ENCODE data around the gene TNFAIP8L3.
"Not testable (repeated sequence)": the region's sequence is repeated elsewhere in the genome, so short reads cannot be mapped to it uniquely, and the experiment has no call there.

TNFAIP8L3 gene

DNA sequence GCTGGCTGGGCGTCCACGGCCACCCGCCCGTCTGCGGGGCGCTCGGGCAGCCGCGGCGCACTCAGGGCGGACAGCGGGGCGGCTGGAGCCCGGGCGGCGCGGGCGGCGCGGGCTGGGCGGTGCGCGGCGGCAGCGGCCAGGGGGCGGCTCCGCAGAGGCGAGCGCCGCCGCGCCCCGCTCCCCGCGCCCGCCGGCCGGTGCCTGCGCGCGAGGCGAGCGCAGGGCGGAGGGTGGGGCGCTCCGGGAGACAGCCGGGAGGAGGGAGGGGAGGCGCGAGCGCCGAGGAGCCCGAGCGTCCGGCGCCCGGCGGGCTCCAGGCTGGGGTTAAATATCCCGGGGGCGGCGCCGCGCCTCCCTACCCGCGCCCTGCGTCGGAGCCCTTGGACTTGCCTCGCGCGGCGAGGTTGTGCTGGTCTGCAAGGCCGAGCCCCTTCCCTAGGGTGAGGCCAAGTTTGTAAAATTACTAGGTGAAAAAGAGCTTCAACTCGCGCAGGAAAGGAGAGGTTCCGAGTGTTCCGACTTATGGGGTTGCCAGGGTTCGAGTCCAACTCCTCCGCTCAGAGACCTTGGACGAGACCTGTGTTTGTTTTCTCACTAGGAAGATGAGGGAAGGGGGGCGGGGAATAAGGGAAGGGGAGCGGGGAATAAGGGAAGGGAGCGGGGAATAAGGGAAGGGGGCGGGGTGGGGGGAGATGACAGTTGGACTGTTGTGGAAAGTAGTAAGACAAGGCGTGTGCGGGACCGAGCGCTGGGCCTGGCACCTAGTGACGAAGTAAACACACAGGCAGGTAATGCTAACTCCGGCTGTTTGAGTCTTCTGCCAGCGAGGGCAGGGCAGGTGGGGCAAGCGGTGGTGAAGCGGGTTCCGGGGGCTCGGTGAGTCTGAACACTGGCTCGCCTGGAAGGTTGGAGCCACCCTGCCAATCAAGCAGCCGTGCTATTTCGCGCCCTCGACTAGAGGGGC lies at the start of gene TNFAIP8L3:
Gene TNFAIP8L3 (minus strand): TSS at position 301 of the 964 bp plus-strand sequence. CDS start 311 bp downstream, outside the sequence.
- no peak for DNase-seq (ENCODE audit: low spot score)

DNA sequence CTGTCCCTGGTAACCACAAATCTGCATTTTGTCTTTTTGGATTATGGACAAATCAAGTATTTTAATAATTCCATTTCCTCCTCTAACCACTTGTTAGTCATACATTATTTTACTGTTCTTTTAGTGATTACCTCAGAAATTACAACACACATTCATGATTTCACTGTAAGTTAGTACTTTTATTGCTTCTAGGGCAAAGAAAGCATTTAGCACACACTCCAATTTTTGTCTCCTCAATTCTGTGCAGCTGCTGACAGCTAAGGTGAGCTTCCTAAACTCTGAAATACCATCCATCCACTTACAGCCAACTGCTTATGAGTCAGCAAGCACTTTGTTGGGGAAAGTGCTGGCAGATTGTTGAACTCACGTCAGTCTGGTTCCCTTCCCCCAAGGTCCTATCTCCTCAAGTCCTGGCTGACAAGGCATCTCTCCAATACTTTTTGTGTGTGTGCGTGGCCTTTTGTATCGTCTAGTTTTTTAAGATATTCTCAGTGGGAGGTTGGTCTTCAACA lies 49.4 kb upstream of the TNFAIP8L3 start:
- no peak for DNase-seq (ENCODE audit: low spot score)

DNA sequence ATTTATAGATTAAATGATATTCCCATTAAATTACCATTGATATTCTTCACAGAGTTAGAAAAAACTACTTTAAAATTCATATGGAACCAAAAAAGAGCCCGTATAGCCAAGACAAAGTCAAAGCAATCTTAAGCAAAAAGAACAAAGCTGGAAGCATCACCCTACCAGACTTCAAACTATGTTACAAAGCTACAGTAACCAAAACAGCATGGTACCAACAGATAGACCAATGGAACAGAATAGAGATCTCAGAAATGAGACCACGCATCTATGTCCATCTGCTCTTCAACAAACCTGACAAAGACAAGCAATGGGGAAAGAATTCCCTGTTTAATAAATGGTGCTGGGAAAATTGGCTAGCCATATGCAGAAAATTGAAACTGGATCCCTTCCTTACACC lies 45.6 kb upstream of the TNFAIP8L3 start:
- DNase-seq (ENCODE audit: low spot score): not testable (repeated sequence)

DNA sequence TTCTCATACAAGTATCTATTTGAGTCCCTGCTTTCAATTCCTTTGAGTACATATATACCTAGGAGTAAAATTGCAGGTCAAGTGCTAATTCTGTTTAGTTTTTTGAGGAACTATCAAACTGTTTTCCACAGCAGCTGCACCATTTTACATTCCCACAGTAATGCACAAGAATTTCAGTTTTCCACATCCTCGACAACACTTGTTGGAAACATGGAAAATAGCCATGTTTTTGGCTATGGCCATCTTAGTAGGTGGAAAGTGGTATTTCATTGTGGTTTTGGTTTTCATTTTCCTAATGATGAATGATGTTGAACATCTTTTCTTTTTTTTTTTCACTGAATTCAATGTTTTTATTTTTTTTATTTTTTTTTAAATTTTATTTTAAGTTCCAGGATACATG lies 44.4 kb upstream of the TNFAIP8L3 start:
- DNase-seq (ENCODE audit: low spot score): no peak

- no peak for DNase-seq (ENCODE audit: low spot score)
Measured at GRCh38 chr15:51137880-51138430, 43.2 kb upstream of the TNFAIP8L3 start.

GRCh38 chr15:51137024-51137423 lies 42.3 kb upstream of the TNFAIP8L3 start:
- no peak for DNase-seq (ENCODE audit: low spot score)

DNA sequence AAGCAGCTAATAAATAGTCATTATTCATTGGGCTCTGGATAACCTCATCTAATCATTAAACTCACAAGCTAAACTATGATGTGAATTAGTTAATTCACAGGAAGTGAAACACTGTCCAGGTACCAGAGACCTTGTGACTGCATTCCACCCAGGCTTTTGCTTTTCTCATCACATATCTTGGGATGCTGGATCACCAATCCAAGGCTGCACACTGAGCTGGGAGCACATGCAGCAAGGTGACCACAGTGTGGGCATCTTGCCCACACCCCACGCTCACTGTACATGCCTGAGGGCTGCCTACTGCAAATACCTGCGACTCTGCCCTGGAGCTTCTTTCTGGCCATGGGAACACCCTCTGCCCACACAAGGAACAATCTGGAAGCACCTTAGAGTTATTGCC lies 40.6 kb upstream of the TNFAIP8L3 start:
- DNase-seq (ENCODE audit: low spot score): no peak

- no peak for DNase-seq (ENCODE audit: low spot score)
Measured at GRCh38 chr15:51134416-51135199, 39.9 kb upstream of the TNFAIP8L3 start.

DNA sequence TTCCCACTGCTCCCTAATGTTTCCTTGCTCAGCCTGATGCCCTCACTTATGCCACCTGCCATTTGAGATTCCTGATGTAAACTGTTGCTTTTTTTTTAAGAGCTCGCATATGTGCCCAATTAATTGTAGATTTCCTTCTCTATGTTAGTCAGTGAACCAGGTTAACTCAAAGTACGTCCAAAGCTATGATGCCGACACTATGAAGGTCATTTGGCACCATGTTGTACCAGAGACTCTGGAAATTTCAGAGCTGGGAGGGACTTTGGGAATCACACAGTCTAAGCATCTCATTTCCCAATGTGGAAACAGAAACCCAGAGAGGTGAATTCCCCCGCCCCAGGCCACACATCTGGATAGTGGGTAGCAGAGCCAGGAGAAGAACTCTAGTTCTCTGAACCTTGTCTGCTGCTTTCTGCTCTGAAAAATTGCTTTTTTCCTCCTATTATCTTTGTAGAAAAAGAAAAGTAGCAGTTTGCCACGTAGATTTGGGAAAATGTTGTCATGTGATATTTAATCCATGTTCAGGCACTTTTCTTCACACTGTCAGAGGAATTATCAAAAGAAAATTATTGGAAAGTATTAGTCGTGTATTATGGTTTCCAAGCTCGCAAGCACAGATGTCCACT lies 38.5 kb upstream of the TNFAIP8L3 start:
- DNase-seq (ENCODE audit: low spot score): no peak

GRCh38 chr15:51132384-51133139 lies 37.9 kb upstream of the TNFAIP8L3 start:
- DNase-seq (ENCODE audit: low spot score): peak; percentile 81

- no peak for DNase-seq (ENCODE audit: low spot score)
Measured at GRCh38 chr15:51131596-51132290, 37.0 kb upstream of the TNFAIP8L3 start.

- no peak for DNase-seq (ENCODE audit: low spot score)
Measured at GRCh38 chr15:51130344-51130743, 35.6 kb upstream of the TNFAIP8L3 start.

DNA sequence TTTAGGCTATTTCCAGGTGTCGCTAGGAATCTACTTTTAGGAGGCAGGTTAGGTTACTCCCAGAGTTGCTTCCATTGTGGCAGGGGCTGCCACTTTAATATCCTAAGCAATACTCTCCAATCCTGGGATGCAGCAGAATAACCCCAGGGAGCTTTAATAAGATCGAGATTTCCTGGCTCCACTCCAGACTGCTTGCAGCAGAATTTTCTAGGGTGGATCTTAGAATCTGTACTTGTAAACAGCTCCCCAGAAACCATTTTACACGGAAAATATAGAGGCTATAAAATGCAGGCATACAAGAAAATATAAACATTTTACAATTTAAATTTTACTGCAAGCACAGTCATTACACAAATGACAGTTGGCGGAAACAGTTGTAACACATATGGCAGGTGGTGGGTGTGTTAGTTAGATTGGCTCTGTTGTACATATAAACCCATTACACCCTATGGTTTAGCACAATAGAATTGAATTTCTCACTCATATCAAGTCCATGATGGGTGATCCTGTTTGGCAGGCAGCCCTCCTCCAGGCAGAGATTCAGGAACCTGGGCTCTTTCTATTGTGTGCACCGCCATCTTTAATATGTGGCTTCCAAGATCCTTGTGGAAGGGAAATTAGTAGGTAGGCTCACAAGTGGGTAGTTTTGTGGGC lies 35.0 kb upstream of the TNFAIP8L3 start:
- DNase-seq (ENCODE audit: low spot score): no peak

DNA sequence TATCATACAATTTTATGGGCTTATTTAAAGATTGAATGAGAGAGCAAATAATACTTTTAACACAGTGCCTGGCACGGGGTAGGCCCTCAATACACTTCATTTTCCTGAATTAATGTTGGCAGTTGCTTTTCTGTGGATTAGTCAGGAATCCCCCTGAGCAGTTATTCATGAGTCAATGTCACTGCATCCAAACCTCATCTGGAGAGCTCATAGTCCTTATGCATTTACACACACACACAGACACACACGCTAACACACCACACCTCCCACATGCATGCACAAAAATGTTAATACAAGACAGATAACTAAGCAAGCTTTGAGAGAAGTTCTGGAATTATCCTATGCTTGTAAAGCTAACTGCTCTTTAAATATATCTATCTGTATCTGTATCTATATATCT lies 34.0 kb upstream of the TNFAIP8L3 start:
- no peak for DNase-seq (ENCODE audit: low spot score)

GRCh38 chr15:51126842-51127241 lies 32.1 kb upstream of the TNFAIP8L3 start:
- peak; percentile 27 for DNase-seq (ENCODE audit: low spot score)

- not testable (repeated sequence) for DNase-seq (ENCODE audit: low spot score)
Measured at GRCh38 chr15:51123002-51123401, 28.3 kb upstream of the TNFAIP8L3 start.

DNA sequence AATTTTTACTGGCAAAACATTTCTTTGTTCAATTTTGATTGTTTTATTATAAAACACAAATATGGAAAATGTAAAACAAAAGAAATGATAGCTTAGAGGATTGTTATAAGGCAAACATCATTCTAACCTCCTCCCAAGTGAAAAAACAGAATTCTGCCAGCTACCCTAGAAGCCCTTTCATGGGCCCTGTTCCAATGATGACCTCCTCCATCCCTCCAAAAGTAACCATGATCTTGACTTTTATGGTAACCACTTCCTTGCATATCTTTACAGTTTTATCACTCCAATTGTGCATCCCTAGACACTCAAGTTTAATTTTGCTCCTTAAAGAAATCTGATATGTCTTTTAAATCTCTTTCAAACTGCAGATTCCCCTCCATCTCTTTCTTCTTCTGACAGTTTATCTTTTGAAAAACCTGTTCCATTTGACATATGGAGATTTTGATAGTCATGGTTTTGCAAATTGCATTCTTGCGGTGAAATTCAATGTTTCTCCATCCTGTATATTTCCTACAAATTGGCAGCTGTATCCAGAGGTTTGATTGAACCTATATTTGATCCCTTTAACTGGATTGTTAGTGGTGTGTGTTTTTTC lies 27.0 kb upstream of the TNFAIP8L3 start:
- DNase-seq (ENCODE audit: low spot score): no peak

- DNase-seq (ENCODE audit: low spot score): no peak
Measured at GRCh38 chr15:51121118-51121517, 26.4 kb upstream of the TNFAIP8L3 start.

- DNase-seq (ENCODE audit: low spot score): no peak
Measured at GRCh38 chr15:51119120-51119519, 24.4 kb upstream of the TNFAIP8L3 start.

DNA sequence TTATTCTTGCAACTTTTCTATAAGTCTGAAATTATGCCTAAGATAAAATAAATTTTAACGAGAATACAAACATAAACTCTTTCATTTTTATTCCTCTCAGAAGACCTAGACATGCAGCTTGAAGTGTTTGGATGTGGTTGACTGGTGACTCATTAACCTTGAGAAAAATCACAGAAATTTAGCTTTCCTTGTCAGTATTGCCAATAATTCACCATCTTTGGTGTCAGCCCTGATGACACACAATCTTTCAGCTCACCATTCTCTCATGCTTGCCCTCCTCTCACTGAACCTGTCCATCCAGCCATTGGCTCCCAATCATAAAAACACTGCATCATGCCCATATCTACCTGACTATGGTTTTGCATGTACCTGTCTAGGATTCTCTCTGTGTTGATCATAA lies 22.6 kb upstream of the TNFAIP8L3 start:
- no peak for DNase-seq (ENCODE audit: low spot score)
